HUES64 (cell line): ENCODE data around the gene CEP85.
A peak's percentile ranks its signal among the peaks of the same experiment; 100 is the strongest.

Experiments used
- H3K27ac ChIP-seq: 2 replicates; pipeline ENCODE4 v1.7.0; 2013; ENCODE audit warnings: low read depth, low read length, inconsistent platforms
- H3K27me3 ChIP-seq: 2 replicates; pipeline ENCODE4 v1.6.1; 2013; ENCODE audit warnings: mild to moderate bottlenecking, low read length; ENCODE audit not compliant: insufficient read depth
- H3K36me3 ChIP-seq: 2 replicates; pipeline ENCODE4 v1.6.1; 2013; ENCODE audit warnings: mild to moderate bottlenecking, low read length; ENCODE audit not compliant: insufficient read depth
- H3K4me1 ChIP-seq: 2 replicates; pipeline ENCODE4 v1.6.1; 2013; ENCODE audit warnings: mild to moderate bottlenecking, low read length, moderate library complexity; ENCODE audit not compliant: insufficient read depth
- H3K4me3 ChIP-seq: 2 replicates; pipeline ENCODE4 v1.5.1; 2013; ENCODE audit warnings: mild to moderate bottlenecking, low read length, moderate library complexity
- H3K9ac ChIP-seq: 2 replicates; pipeline ENCODE4 v1.6.1; 2013; ENCODE audit warnings: mild to moderate bottlenecking, low read depth, low read length
- H3K9me3 ChIP-seq: 2 replicates; pipeline ENCODE4 v1.6.1; 2013; ENCODE audit warnings: low read depth, low read length; ENCODE audit not compliant: insufficient read depth
- WGBS: fragments of 150-250, 120-280 bp; methylation state at CpG from one replicate; pipeline ENCODE4 v1.1.7; 2013; ENCODE audit warnings: missing lambda C conversion rate; 5-methylcytosine and 5-hydroxymethylcytosine counted together

Gene CEP85

DNA sequence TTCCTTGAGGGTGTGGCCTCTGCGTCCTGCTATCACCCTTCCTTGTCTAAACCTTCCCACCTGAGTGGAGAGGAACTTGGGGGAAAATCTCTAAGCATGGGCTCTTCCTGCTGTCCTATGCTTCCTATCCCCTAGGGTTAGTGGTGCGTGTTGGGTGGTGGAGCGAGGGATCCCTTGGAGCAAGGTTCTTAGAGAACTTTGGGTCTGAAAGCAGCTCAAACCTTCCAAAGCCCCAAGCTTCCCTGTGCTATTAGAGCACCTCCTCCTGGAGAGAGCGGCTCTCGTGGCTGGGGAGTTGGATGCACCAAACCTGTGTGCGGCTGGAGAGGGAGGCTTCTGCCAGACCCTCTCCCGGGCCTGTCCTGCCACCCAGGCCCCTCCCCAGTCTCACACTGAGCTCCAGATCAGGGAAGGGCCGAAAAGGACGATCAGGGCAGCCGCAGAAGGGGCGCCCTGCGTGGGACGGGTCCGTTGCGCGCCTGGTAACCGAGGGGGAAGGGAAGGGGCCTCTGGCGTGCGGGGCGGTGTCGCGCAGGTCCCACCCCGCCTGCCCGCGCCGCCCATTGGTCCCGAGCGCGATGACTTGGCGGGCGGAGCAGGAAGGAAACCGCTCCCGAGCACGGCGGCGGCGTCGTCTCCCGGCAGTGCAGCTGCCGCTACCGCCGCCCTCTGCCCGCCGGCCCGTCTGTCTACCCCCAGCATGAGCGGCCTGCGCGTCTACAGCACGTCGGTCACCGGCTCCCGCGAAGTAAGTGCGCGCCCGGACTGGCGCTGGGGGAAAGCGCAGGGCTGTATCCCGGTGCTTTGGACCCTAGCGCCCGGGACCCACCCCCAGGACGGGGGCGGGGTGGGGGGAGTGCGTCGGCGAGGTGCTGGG, 45.7 kb downstream of the CEP85 start, which contains the start of gene SH3BGRL3:
SH3BGRL3 (plus strand) TSS at position 631 of the 877 bp plus-strand sequence; CDS start at position 701, 70 bp downstream.
- Histone ChIP-seq H3K9ac (peak within 1 kb of the TSS; percentile 84), H3K9me3 (no peaks in the 10 kb centered on the region), H3K36me3 (peaks cover 34% of the 10 kb centered on the region), H3K27me3 (no peaks in the 10 kb centered on the region), H3K4me1 (peaks cover 24% of the 10 kb centered on the region), H3K4me3 (peak within 1 kb of the TSS; percentile 83), H3K27ac (peak within 1 kb of the TSS; percentile 86)
- WGBS: 1% methylated on average over 64 of the region's 66 CpGs

DNA sequence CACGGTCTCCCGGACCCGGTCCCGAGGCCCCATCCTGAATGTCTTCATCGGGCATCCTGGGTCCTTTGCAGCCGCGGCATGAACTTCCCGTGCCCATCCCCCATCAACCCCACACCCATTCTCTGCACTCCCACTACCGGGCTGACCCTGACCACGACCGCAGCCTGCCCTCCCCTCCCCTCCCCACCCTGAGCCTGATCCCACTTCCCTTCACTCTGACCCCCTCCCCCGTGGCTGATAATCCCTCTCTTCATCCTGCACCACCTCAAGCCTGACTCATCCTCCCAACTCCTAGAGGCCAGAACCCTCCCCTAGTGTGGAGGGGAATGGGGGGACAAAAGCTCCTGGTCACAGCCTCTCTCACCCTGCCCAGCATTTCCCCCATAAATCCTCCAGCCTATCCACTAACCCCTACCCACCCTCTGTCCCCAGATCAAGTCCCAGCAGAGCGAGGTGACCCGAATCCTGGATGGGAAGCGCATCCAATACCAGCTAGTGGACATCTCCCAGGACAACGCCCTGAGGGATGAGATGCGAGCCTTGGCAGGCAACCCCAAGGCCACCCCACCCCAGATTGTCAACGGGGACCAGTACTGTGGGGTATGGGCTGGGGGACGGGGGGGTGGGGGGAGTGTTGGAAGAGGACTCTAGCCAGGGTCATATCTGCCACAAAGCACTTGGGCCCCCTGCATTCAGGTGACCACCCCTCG, 46.5 kb downstream of the CEP85 start:
- H3K9me3 ChIP-seq: no peaks in the 10 kb centered on the region
- H3K4me3 ChIP-seq: peak overlapping the region; percentile 83
- H3K27ac ChIP-seq: peak overlapping the region; percentile 86
- 28% methylated on average over 20 of the region's 20 CpGs for WGBS
- H3K36me3 ChIP-seq: peaks cover 30% of the 10 kb centered on the region
- H3K4me1 ChIP-seq: peaks cover 24% of the 10 kb centered on the region
- no peaks in the 10 kb centered on the region for H3K27me3 ChIP-seq
- H3K9ac ChIP-seq: peak overlapping the region; percentile 84

DNA sequence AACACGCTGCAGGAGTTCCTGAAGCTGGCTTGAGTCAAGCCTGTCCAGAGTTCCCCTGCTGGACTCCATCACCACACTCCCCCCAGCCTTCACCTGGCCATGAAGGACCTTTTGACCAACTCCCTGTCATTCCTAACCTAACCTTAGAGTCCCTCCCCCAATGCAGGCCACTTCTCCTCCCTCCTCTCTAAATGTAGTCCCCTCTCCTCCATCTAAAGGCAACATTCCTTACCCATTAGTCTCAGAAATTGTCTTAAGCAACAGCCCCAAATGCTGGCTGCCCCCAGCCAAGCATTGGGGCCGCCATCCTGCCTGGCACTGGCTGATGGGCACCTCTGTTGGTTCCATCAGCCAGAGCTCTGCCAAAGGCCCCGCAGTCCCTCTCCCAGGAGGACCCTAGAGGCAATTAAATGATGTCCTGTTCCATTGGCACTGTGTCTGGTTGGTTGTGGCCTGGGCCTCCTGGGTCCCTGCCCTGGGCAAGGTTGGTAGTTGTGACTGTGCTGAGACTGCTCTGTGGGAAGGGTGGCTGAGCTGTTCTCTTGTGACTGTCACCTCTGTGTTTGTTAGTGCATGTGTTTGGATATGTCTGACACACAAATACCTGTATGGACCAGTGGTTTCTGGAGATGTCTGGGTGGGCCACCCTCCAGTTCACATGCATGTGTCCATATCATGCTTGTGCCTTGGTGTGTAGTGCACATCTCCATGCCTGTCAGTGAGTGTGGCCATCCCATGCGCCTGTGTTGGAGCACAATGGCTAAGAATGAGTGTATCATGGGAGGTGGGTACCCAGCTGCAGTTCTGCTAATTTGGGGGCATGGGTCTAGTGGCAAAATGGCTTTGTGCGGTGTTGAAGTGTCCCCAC, 47.3 kb downstream of the CEP85 start:
- Histone ChIP-seq H3K27me3 (no peaks in the 10 kb centered on the region), H3K27ac (peak overlapping the region; percentile 34; the same call in 1 of the 2 replicates), H3K9ac (no peak overlapping the region), H3K4me3 (peak overlapping the region; percentile 83), H3K4me1 (peaks cover 20% of the 10 kb centered on the region), H3K36me3 (peaks cover 23% of the 10 kb centered on the region), H3K9me3 (no peaks in the 10 kb centered on the region)
- 92% methylated on average over 5 of the region's 5 CpGs for WGBS

DNA sequence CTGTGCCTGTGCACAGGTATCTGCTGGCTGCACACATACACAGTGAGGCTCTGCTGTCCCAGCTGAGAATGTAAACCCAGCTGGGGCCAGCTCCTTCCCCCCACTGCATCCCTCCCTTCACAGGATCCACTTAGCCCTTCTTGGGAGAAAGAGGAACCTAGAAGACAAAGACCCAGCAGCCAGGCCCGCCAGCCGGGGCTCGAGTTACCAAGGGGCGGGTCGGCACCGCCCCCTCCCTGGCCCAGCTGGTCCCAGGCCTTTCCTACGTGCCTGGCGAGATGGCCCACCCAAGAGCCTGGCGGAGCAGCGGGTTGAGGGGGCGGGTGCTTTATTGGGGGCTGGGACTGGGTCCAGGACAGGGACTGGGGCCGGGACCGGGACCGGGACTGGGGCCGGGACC, 48.0 kb downstream of the CEP85 start:
- no peaks in the 10 kb centered on the region for H3K27me3 ChIP-seq
- peak overlapping the region; percentile 34; the same call in 1 of the 2 replicates for H3K27ac ChIP-seq
- peak overlapping the region; percentile 8 for H3K4me3 ChIP-seq
- H3K4me1 ChIP-seq: peaks cover 20% of the 10 kb centered on the region
- H3K9me3 ChIP-seq: no peaks in the 10 kb centered on the region
- peaks cover 16% of the 10 kb centered on the region for H3K36me3 ChIP-seq
- H3K9ac ChIP-seq: no peak overlapping the region
- WGBS: 8% methylated on average over 15 of the region's 15 CpGs

DNA sequence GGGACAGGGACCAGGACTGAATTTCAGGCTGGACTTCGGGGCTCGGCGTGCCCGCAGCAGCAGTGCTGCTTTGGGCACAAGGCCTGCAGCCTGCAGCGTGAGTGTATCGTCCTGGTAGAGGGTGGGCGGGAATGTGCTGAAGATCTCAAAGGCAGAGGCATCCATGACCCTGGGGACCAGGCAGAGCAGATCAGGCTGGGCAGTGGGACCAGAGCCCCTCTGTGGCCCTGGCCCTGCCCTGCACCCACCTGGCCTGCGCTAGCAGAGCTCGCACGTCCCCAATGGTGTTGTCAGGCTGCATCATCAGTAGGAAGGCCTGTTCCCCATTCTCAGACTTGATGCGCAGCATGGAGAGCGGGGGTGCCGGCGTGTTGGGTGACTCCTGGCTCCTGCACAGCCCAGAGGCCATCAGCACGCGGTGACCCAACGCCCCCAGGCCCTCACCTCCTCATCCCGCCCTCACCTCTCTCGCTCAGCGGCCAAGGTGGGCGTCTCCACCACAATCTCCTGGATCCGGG, 48.5 kb downstream of the CEP85 start:
- Histone ChIP-seq H3K27ac (peak overlapping the region; percentile 23; the same call in 1 of the 2 replicates), H3K4me3 (no peak overlapping the region), H3K9me3 (no peaks in the 10 kb centered on the region), H3K9ac (no peak overlapping the region), H3K36me3 (peaks cover 11% of the 10 kb centered on the region), H3K4me1 (peaks cover 20% of the 10 kb centered on the region), H3K27me3 (no peaks in the 10 kb centered on the region)
- WGBS: 82% methylated on average over 21 of the region's 22 CpGs

DNA sequence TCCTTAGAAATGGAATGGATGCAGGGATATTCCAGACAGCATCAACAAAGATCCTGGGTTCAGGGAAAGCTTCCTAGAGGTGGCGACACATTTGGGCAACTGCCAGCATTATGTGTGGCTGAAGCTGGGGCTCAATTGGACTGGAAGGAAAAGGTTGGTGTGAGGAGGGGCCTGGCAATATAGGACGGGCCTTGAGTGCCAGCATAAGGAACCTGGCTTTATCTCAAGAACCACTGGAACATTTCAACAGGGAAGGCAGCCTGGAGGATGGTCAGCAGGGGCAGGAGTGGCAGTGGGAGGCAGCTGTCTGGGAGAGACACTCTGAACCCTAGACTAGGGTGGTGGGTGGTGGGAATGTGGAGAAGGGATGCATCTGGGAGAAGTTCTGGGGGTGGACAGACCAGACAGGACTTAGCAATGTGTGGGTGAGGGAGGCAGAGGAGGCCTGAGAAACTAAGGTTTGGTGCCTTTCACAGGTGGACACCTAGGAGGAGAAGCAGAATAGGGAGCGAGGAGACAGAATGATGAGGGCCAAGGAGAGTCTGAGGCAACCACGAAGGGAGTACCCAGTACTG, 49.4 kb downstream of the CEP85 start:
- Histone ChIP-seq H3K27me3 (no peaks in the 10 kb centered on the region), H3K36me3 (peaks cover 2% of the 10 kb centered on the region; the same call in 1 of the 2 replicates), H3K4me3 (no peak overlapping the region), H3K4me1 (peaks cover 20% of the 10 kb centered on the region), H3K27ac (no peak overlapping the region), H3K9me3 (no peaks in the 10 kb centered on the region), H3K9ac (no peak overlapping the region)
- WGBS: 95% methylated on average over 4 of the region's 4 CpGs

DNA sequence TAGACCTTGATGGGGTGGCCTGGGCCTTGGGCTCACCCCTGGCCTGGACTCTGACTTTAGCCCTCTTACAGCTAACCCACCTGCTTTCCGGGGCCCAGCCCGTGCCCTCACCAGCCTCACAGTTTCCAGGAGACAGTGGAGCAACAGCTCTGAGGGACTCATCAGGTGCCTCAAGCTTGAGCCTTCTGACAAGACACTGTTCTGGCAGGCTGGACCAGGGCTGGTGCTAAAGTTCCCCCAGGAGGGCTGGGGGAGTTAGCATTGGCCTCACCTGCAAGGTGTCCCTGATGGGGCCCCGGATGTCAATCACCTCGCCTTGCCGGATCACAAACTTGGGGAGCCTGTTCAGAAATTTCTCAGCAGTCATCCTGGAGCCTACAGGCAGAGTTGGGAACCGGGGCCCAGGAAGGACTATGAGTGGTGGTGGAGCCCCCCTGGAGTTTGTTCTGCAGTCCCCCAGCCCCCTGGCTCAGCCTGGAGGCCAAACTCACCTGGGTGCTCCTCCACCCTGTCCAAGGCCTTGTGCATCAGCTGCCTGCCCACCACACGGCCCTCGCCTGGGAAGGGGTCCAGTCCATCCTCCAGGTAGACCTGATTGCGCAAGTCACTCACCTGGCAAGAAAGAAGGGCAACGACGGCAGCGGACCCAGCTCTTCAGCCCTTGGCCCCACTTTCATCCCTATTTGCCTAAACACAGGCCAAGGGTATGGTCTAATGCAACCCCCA, 50.0 kb downstream of the CEP85 start:
- H3K9ac ChIP-seq: no peak overlapping the region
- no peaks in the 10 kb centered on the region for H3K36me3 ChIP-seq
- no peak overlapping the region for H3K4me3 ChIP-seq
- H3K4me1 ChIP-seq: peaks cover 20% of the 10 kb centered on the region
- WGBS: 92% methylated on average over 12 of the region's 12 CpGs
- H3K27me3 ChIP-seq: no peaks in the 10 kb centered on the region
- H3K9me3 ChIP-seq: no peaks in the 10 kb centered on the region
- H3K27ac ChIP-seq: no peak overlapping the region; the same call in 1 of the 2 replicates

DNA sequence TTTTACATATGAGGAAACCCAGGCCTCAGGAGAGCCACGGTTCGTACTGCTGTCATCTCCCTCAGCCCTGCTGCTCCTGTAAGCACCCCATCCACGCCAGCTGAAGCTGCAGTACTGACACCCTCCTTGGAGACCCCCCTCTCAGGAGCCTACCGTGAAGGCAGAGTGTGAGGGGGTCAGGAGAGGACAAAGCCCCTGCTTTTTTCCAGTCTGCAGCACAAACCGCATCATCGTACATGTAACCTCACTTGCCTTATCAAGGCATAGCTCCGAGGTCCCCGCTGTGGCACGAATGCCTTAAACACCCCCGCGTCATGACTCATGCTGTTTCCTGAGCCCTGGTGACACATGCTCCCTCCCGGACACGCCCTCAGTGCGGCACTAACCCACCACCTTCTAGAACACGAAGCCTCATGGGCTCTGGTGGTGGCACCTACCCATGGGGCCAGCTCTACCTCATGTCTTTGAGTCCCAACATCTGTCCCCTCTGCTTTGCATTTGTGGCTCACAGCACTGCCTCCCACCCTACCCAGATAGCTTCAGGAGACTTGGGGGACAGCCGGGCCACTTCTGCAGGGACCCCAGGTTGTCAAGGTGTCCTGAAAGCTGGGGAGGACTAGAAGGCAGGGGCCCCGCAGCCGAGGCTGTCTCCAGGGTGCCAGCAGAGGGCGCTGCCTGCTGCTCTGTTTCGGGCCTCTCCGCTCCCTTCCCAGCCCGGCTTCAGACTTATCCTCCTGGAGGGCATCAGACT, 50.8 kb downstream of the CEP85 start:
- Histone ChIP-seq H3K4me1 (peaks cover 20% of the 10 kb centered on the region), H3K27ac (no peak overlapping the region; the same call in 1 of the 2 replicates), H3K4me3 (no peak overlapping the region), H3K9me3 (no peaks in the 10 kb centered on the region), H3K36me3 (no peaks in the 10 kb centered on the region), H3K27me3 (no peaks in the 10 kb centered on the region), H3K9ac (no peak overlapping the region)
- 35% methylated on average over 22 of the region's 22 CpGs for WGBS

DNA sequence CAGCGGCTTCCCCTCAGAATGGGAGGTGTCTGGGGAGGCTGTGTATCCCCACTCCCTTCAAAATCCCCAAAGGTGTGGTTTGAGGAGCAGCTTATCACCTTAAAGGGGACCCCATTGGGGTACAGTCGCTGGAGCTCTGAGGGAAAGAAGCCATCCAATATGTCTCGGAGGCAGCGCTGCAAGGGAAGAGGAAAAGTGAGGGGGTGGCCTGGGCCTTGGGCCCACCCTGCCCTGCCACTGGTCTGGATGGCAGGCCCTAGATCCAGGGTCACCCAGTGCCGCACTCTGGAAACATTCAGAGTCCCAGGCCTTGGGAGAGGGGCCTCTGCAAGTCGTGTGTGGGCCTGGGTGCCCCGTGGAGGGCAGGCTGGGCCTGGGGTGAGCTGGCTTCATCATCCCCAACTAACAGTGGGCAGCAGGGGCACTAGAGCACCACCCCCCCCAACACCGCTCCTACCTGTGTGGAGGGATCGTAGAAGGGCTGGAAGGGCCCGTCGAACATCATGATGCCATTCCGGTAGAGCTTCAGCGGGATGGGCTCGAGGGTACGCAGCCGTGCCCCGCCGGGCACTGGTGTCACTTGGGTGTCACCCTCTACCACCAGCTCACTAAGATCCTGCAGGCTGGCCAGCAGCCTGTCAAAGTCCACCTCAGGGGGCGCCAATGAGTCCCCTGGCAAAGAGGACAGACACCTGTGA, 51.5 kb downstream of the CEP85 start:
- Histone ChIP-seq H3K27ac (no peak overlapping the region), H3K4me1 (peaks cover 24% of the 10 kb centered on the region)

More for the DNA sequence above, 51.5 kb downstream of the CEP85 start:
- Histone ChIP-seq H3K27me3 (no peaks in the 10 kb centered on the region), H3K9me3 (no peaks in the 10 kb centered on the region), H3K4me3 (no peak overlapping the region), H3K9ac (no peak overlapping the region), H3K36me3 (no peaks in the 10 kb centered on the region)
- 75% methylated on average over 19 of the region's 19 CpGs for WGBS
